ENCODE data around the gene PHTF2. TPM values are rescaled to one million over a fixed set of nuclear protein-coding genes. Genes with fewer than 3 reads are reported as not detected.

PHTF2 gene
- total and polyA plus RNA-seq, 7 donors = 16.7 to 101 (median 51.7) TPM

GRCh38 chr7:78002021-78002420 lies 203.4 kb downstream of the PHTF2 start:
- Histone ChIP-seq H3K27ac (no peak overlapping the region), H3K4me3 (no peak overlapping the region), H3K4me1 (no peaks in the 10 kb centered on the region), H3K27me3 (ENCODE audit: insufficient read depth in 3 of 3, low read length in 2 of 3) (no peaks in the 10 kb centered on the region), H3K36me3 (ENCODE audit: insufficient read depth in 1 of 2, low read depth in 1 of 2) (no peaks in the 10 kb centered on the region), H3K9me3 (no peaks in the 10 kb centered on the region)
- no peak for ATAC-seq
- 67 to 69% (median 68%) methylated on average over 3 of the region's 3 CpGs for WGBS, 3 donors
- no peak for DNase-seq
- no peak for TF ChIP-seq CTCF (IDR thresholded peaks at IDR 0.05)
- intact Hi-C loops (cut with DNase I) = no loop called here

GRCh38 chr7:78002715-78003114 lies 204.1 kb downstream of the PHTF2 start:
- intact Hi-C loops (cut with DNase I) = no loop called here
- no peak for TF ChIP-seq CTCF (IDR thresholded peaks at IDR 0.05)
- no peak for DNase-seq
- ATAC-seq = no peak
- H3K27me3 ChIP-seq (ENCODE audit: insufficient read depth in 3 of 3, low read length in 2 of 3) = no peaks in the 10 kb centered on the region
- H3K4me3 ChIP-seq = no peak overlapping the region
- no peak overlapping the region for H3K27ac ChIP-seq
- no peaks in the 10 kb centered on the region for H3K36me3 ChIP-seq (ENCODE audit: insufficient read depth in 1 of 2, low read depth in 1 of 2)
- WGBS, 3 donors = 73 to 85% (median 77%) methylated on average over 4 of the region's 4 CpGs
- H3K9me3 ChIP-seq = no peaks in the 10 kb centered on the region
- H3K4me1 ChIP-seq = no peaks in the 10 kb centered on the region

- no peak overlapping the region for H3K27ac ChIP-seq
- TF ChIP-seq CTCF (IDR thresholded peaks at IDR 0.05) = no peak
- no peak for ATAC-seq
- no peaks in the 10 kb centered on the region for H3K36me3 ChIP-seq (ENCODE audit: insufficient read depth in 1 of 2, low read depth in 1 of 2)
- no peaks in the 10 kb centered on the region for H3K4me1 ChIP-seq
- WGBS, 3 donors = 93 to 98% (median 94%) methylated on average over 10 of the region's 10 CpGs
- intact Hi-C loops (cut with DNase I) = no loop called here
- H3K27me3 ChIP-seq (ENCODE audit: insufficient read depth in 3 of 3, low read length in 2 of 3) = no peaks in the 10 kb centered on the region
- H3K9me3 ChIP-seq = no peaks in the 10 kb centered on the region
- DNase-seq = no peak
- H3K4me3 ChIP-seq = no peak overlapping the region
Measured at GRCh38 chr7:78006063-78006755, 207.6 kb downstream of the PHTF2 start.

Other genes with a start within 250 kb of the PHTF2 start
- 10 to 100 TPM in 1 of 4 donors, 1 to 10 TPM in 3; 7.5 to 10.1 (median 8.6) TPM for gene RSBN1L, start 102.3 kb upstream of the PHTF2 start, total RNA-seq
- gene RSBN1L, start 102.3 kb upstream of the PHTF2 start, polyA plus RNA-seq = 1 to 10 TPM; 2.0 to 7.8 (median 4.6) TPM
- gene TMEM60, start 339 bp upstream of the PHTF2 start, total RNA-seq = 10 to 100 TPM in 3 of 4 donors, 1 to 10 TPM in 1; 7.7 to 13.8 (median 12.3) TPM
- gene TMEM60, start 339 bp upstream of the PHTF2 start, polyA plus RNA-seq = 10 to 100 TPM; 17.2 to 39.3 (median 18.8) TPM

Data from psoas muscle (tissue), 8 donors.